ENCODE results near the gene APIP.

- TF ChIP-seq EP300 (IDR thresholded peaks at IDR 0.05) = no peak
- TF ChIP-seq, protein P1, sequence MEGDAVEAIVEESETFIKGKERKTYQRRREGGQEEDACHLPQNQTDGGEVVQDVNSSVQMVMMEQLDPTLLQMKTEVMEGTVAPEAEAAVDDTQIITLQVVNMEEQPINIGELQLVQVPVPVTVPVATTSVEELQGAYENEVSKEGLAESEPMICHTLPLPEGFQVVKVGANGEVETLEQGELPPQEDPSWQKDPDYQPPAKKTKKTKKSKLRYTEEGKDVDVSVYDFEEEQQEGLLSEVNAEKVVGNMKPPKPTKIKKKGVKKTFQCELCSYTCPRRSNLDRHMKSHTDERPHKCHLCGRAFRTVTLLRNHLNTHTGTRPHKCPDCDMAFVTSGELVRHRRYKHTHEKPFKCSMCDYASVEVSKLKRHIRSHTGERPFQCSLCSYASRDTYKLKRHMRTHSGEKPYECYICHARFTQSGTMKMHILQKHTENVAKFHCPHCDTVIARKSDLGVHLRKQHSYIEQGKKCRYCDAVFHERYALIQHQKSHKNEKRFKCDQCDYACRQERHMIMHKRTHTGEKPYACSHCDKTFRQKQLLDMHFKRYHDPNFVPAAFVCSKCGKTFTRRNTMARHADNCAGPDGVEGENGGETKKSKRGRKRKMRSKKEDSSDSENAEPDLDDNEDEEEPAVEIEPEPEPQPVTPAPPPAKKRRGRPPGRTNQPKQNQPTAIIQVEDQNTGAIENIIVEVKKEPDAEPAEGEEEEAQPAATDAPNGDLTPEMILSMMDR (IDR thresholded peaks at IDR 0.05) = no peak
Measured at GRCh38 chr11:34953955-34954354, 37.8 kb upstream of the APIP start.

All from stomach (tissue), 4 donors.